WTC11 (cell line): ENCODE measurements around the gene RPL9. TPM values are rescaled to one million over a fixed set of nuclear protein-coding genes. Genes with fewer than 3 reads are reported as not detected.

ENCODE experiments used
- ATAC-seq: fragments of 200-7000 bp; cut with Tn5 transposase; 2 replicates; pipeline ENCODE4 v1.10.0; 2021; ENCODE audit warnings: mild to moderate bottlenecking, moderate library complexity
- CTCF ChIA-PET: fragments of 300-600 bp; sonication (Branson Sonifier 250); formaldehyde crosslinking; loops from one replicate; lab custom pipeline; 2021; ENCODE audit warnings: antibody characterized with exemption; lab: Charles Lee
- POLR2A ChIA-PET: fragments of 350-600 bp; sonication (Branson Sonifier 250); formaldehyde crosslinking; loops from one replicate; lab custom pipeline; 2021; ENCODE audit warnings: antibody characterized with exemption; lab: Charles Lee
- DNase-seq: peaks from one replicate; pipeline ENCODE4 v3.0.0; 2021; ENCODE audit warnings: low spot score
- H3K27ac Mint-ChIP-seq: 2 replicates; pipeline ENCODE4 v1.8.0; 2021; ENCODE audit warnings: mixed read lengths
- H3K27me3 Mint-ChIP-seq: 2 replicates; pipeline ENCODE4 v1.8.0; 2021; ENCODE audit warnings: low read depth, mild to moderate bottlenecking, moderate library complexity, mixed read lengths
- H3K36me3 Mint-ChIP-seq: 2 replicates; pipeline ENCODE4 v1.8.0; 2021; ENCODE audit warnings: mixed read lengths
- H3K4me1 Mint-ChIP-seq: 2 replicates; pipeline ENCODE4 v1.8.0; 2022; ENCODE audit warnings: mixed read lengths
- H3K4me3 Mint-ChIP-seq: 2 replicates; pipeline ENCODE4 v1.8.0; 2021; ENCODE audit warnings: mild to moderate bottlenecking, moderate library complexity, mixed read lengths
- H3K9me3 Mint-ChIP-seq: 2 replicates; pipeline ENCODE4 v1.8.0; 2021; ENCODE audit warnings: mixed read lengths
- ATF1 ChIP-seq: sonication (generic); formaldehyde crosslinking; IDR thresholded peaks from 2 replicates; pipeline ENCODE4 v1.8.1; 2023; ENCODE audit warnings: mild to moderate bottlenecking, moderate library complexity, missing genetic modification reagents
- ETV6 ChIP-seq: sonication (generic); formaldehyde crosslinking; IDR thresholded peaks from 2 replicates; pipeline ENCODE4 v1.8.1; 2022; ENCODE audit warnings: mild to moderate bottlenecking, missing genetic modification reagents
- FOXK1 ChIP-seq: sonication (generic); formaldehyde crosslinking; IDR thresholded peaks from 2 replicates; pipeline ENCODE4 v1.8.0; 2022; ENCODE audit warnings: mild to moderate bottlenecking, moderate library complexity, missing genetic modification reagents
- GTF2I ChIP-seq: fragments of 250-450 bp; sonication (Bioruptor Pico); conservative IDR thresholded peaks from 2 replicates; pipeline ENCODE4 v1.4.0; 2021; ENCODE audit warnings: mild to moderate bottlenecking
- JUN ChIP-seq: sonication (generic); formaldehyde crosslinking; IDR thresholded peaks from 2 replicates; pipeline ENCODE4 v1.8.0; 2023; ENCODE audit warnings: mild to moderate bottlenecking, missing genetic modification reagents
- MYBL2 ChIP-seq: sonication (generic); formaldehyde crosslinking; IDR thresholded peaks from 2 replicates; pipeline ENCODE4 v1.8.1; 2023; ENCODE audit warnings: mild to moderate bottlenecking, moderate library complexity, missing genetic modification reagents
- NFATC4 ChIP-seq: fragments of 250-450 bp; sonication (Bioruptor Pico); IDR thresholded peaks from 2 replicates; pipeline ENCODE4 v1.9.0; 2021; ENCODE audit warnings: mild to moderate bottlenecking
- NR1H2 ChIP-seq: sonication (generic); formaldehyde crosslinking; IDR thresholded peaks from 2 replicates; pipeline ENCODE4 v1.9.0; 2021; ENCODE audit warnings: mild to moderate bottlenecking, moderate library complexity, missing genetic modification reagents
- total RNA-seq: library from RNA; stranded (reverse); gene quantifications from 3 replicates; pipeline ENCODE4 v1.2.3, GENCODE V29; 2021
- TF ChIP-seq, protein P1 (sequence below): sonication (generic); formaldehyde crosslinking; IDR thresholded peaks from 2 replicates; pipeline ENCODE4 v1.8.1; 2023; ENCODE audit warnings: mild to moderate bottlenecking, moderate library complexity, missing genetic modification reagents
- TF ChIP-seq, protein P2 (sequence below): sonication (generic); formaldehyde crosslinking; IDR thresholded peaks from 2 replicates; pipeline ENCODE4 v1.8.0; 2022; ENCODE audit warnings: mild to moderate bottlenecking, missing genetic modification reagents
- TF ChIP-seq, protein P3 (sequence below): sonication (generic); formaldehyde crosslinking; IDR thresholded peaks from 2 replicates; pipeline ENCODE4 v1.8.1; 2022; ENCODE audit warnings: missing genetic modification reagents, borderline replicate concordance
- TF ChIP-seq, protein P4 (sequence below): sonication (generic); formaldehyde crosslinking; IDR thresholded peaks from 2 replicates; pipeline ENCODE4 v1.8.0; 2023; ENCODE audit warnings: missing genetic modification reagents
- TF ChIP-seq, protein P5 (sequence below): sonication (generic); formaldehyde crosslinking; IDR thresholded peaks from 2 replicates; pipeline ENCODE4 v1.8.1; 2023; ENCODE audit warnings: mild to moderate bottlenecking, missing genetic modification reagents
- TF ChIP-seq, protein P6 (sequence below): sonication (generic); formaldehyde crosslinking; IDR thresholded peaks from 2 replicates; pipeline ENCODE4 v1.8.0; 2022; ENCODE audit warnings: mild to moderate bottlenecking, missing genetic modification reagents
- TF ChIP-seq, protein P7 (sequence below): fragments of 250-450 bp; sonication (Bioruptor Pico); IDR thresholded peaks from 2 replicates; pipeline ENCODE4 v1.9.0; 2021; ENCODE audit warnings: mild to moderate bottlenecking, borderline replicate concordance
- TF ChIP-seq, protein P8 (sequence below): sonication (generic); formaldehyde crosslinking; IDR thresholded peaks from 2 replicates; pipeline ENCODE4 v1.8.0; 2022; ENCODE audit warnings: mild to moderate bottlenecking, missing genetic modification reagents
- TF ChIP-seq, protein P9 (sequence below): sonication (generic); formaldehyde crosslinking; IDR thresholded peaks from 2 replicates; pipeline ENCODE4 v1.8.0; 2023; ENCODE audit warnings: missing genetic modification reagents, mild to moderate bottlenecking, borderline replicate concordance

The RPL9 gene
- total RNA-seq, 1 experiment from 2014 or later: 1,191 TPM

DNA sequence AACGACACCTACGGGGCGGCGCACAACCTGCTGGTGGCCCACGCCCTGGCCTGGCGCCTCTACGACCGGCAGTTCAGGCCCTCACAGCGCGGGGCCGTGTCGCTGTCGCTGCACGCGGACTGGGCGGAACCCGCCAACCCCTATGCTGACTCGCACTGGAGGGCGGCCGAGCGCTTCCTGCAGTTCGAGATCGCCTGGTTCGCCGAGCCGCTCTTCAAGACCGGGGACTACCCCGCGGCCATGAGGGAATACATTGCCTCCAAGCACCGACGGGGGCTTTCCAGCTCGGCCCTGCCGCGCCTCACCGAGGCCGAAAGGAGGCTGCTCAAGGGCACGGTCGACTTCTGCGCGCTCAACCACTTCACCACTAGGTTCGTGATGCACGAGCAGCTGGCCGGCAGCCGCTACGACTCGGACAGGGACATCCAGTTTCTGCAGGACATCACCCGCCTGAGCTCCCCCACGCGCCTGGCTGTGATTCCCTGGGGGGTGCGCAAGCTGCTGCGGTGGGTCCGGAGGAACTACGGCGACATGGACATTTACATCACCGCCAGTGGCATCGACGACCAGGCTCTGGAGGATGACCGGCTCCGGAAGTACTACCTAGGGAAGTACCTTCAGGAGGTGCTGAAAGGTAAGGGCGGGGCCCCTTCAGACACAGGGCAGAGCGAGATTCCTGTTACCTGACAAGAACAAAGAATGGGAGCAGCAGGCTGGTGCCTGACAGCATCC is 11.7 kb downstream of the RPL9 start:
- Mint-ChIP-seq H3K27ac (peak overlapping the region; percentile 53), H3K9me3 (no peaks in the 10 kb centered on the region), H3K4me1 (peaks cover 27% of the 10 kb centered on the region), H3K27me3 (0 out of 2 replicates have a peak, but pooled peaks cover 2% of the 10 kb centered on the region), H3K36me3 (peaks cover 16% of the 10 kb centered on the region), H3K4me3 (peak overlapping the region; percentile 75)
- DNase-seq: peak; percentile 80
- ChIA-PET POLR2A (interaction anchor here (2.0 kb wide), 1 partner anchor 11 kb away, joined by 10 read pairs; the partner anchor contains the start of genes LIAS and RPL9), CTCF (interaction anchor here (0.5 to 1.9 kb wide), 5 partner anchors 11 to 289 kb away, joined by 3 to 11 read pairs (median 5); partner anchors contain the start of gene RFC1)
- peak; percentile 77 for ATAC-seq
- TF ChIP-seq, protein P1, sequence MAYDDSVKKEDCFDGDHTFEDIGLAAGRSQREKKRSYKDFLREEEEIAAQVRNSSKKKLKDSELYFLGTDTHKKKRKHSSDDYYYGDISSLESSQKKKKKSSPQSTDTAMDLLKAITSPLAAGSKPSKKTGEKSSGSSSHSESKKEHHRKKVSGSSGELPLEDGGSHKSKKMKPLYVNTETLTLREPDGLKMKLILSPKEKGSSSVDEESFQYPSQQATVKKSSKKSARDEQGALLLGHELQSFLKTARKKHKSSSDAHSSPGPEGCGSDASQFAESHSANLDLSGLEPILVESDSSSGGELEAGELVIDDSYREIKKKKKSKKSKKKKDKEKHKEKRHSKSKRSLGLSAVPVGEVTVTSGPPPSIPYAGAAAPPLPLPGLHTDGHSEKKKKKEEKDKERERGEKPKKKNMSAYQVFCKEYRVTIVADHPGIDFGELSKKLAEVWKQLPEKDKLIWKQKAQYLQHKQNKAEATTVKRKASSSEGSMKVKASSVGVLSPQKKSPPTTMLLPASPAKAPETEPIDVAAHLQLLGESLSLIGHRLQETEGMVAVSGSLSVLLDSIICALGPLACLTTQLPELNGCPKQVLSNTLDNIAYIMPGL (CRISPR knock-in tag): peak; percentile 62; the same call in 1 of the 2 replicates
- TF ChIP-seq MYBL2: no peak
- TF ChIP-seq NR1H2 (CRISPR knock-in tag): no peak
- TF ChIP-seq ETV6 (CRISPR knock-in tag): no peak
- TF ChIP-seq, protein P2, sequence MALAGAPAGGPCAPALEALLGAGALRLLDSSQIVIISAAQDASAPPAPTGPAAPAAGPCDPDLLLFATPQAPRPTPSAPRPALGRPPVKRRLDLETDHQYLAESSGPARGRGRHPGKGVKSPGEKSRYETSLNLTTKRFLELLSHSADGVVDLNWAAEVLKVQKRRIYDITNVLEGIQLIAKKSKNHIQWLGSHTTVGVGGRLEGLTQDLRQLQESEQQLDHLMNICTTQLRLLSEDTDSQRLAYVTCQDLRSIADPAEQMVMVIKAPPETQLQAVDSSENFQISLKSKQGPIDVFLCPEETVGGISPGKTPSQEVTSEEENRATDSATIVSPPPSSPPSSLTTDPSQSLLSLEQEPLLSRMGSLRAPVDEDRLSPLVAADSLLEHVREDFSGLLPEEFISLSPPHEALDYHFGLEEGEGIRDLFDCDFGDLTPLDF: peak; percentile 73
- TF ChIP-seq GTF2I: no peak
- TF ChIP-seq, protein P3, sequence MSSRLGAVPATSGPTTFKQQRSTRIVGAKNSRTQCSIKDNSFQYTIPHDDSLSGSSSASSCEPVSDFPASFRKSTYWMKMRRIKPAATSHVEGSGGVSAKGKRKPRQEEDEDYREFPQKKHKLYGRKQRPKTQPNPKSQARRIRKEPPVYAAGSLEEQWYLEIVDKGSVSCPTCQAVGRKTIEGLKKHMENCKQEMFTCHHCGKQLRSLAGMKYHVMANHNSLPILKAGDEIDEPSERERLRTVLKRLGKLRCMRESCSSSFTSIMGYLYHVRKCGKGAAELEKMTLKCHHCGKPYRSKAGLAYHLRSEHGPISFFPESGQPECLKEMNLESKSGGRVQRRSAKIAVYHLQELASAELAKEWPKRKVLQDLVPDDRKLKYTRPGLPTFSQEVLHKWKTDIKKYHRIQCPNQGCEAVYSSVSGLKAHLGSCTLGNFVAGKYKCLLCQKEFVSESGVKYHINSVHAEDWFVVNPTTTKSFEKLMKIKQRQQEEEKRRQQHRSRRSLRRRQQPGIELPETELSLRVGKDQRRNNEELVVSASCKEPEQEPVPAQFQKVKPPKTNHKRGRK: no peak
- TF ChIP-seq, protein P4, sequence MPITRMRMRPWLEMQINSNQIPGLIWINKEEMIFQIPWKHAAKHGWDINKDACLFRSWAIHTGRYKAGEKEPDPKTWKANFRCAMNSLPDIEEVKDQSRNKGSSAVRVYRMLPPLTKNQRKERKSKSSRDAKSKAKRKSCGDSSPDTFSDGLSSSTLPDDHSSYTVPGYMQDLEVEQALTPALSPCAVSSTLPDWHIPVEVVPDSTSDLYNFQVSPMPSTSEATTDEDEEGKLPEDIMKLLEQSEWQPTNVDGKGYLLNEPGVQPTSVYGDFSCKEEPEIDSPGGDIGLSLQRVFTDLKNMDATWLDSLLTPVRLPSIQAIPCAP (CRISPR knock-in tag): no peak
- no peak for TF ChIP-seq NFATC4 (CRISPR knock-in tag)
- TF ChIP-seq, protein P5, sequence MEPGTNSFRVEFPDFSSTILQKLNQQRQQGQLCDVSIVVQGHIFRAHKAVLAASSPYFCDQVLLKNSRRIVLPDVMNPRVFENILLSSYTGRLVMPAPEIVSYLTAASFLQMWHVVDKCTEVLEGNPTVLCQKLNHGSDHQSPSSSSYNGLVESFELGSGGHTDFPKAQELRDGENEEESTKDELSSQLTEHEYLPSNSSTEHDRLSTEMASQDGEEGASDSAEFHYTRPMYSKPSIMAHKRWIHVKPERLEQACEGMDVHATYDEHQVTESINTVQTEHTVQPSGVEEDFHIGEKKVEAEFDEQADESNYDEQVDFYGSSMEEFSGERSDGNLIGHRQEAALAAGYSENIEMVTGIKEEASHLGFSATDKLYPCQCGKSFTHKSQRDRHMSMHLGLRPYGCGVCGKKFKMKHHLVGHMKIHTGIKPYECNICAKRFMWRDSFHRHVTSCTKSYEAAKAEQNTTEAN: peak; percentile 67; the same call in 1 of the 2 replicates
- TF ChIP-seq, protein P6, sequence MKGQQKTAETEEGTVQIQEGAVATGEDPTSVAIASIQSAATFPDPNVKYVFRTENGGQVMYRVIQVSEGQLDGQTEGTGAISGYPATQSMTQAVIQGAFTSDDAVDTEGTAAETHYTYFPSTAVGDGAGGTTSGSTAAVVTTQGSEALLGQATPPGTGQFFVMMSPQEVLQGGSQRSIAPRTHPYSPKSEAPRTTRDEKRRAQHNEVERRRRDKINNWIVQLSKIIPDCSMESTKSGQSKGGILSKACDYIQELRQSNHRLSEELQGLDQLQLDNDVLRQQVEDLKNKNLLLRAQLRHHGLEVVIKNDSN: peak; percentile 34; the same call in 1 of the 2 replicates
- no peak; the same call in 1 of the 2 replicates for TF ChIP-seq JUN (CRISPR knock-in tag)
- TF ChIP-seq, protein P7, sequence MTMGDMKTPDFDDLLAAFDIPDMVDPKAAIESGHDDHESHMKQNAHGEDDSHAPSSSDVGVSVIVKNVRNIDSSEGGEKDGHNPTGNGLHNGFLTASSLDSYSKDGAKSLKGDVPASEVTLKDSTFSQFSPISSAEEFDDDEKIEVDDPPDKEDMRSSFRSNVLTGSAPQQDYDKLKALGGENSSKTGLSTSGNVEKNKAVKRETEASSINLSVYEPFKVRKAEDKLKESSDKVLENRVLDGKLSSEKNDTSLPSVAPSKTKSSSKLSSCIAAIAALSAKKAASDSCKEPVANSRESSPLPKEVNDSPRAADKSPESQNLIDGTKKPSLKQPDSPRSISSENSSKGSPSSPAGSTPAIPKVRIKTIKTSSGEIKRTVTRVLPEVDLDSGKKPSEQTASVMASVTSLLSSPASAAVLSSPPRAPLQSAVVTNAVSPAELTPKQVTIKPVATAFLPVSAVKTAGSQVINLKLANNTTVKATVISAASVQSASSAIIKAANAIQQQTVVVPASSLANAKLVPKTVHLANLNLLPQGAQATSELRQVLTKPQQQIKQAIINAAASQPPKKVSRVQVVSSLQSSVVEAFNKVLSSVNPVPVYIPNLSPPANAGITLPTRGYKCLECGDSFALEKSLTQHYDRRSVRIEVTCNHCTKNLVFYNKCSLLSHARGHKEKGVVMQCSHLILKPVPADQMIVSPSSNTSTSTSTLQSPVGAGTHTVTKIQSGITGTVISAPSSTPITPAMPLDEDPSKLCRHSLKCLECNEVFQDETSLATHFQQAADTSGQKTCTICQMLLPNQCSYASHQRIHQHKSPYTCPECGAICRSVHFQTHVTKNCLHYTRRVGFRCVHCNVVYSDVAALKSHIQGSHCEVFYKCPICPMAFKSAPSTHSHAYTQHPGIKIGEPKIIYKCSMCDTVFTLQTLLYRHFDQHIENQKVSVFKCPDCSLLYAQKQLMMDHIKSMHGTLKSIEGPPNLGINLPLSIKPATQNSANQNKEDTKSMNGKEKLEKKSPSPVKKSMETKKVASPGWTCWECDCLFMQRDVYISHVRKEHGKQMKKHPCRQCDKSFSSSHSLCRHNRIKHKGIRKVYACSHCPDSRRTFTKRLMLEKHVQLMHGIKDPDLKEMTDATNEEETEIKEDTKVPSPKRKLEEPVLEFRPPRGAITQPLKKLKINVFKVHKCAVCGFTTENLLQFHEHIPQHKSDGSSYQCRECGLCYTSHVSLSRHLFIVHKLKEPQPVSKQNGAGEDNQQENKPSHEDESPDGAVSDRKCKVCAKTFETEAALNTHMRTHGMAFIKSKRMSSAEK (CRISPR knock-in tag): no peak; the same call in 1 of the 2 replicates
- TF ChIP-seq, protein P8, sequence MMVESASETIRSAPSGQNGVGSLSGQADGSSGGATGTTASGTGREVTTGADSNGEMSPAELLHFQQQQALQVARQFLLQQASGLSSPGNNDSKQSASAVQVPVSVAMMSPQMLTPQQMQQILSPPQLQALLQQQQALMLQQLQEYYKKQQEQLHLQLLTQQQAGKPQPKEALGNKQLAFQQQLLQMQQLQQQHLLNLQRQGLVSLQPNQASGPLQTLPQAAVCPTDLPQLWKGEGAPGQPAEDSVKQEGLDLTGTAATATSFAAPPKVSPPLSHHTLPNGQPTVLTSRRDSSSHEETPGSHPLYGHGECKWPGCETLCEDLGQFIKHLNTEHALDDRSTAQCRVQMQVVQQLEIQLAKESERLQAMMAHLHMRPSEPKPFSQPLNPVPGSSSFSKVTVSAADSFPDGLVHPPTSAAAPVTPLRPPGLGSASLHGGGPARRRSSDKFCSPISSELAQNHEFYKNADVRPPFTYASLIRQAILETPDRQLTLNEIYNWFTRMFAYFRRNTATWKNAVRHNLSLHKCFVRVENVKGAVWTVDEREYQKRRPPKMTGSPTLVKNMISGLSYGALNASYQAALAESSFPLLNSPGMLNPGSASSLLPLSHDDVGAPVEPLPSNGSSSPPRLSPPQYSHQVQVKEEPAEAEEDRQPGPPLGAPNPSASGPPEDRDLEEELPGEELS: no peak; the same call in 1 of the 2 replicates
- TF ChIP-seq FOXK1 (CRISPR knock-in tag): peak; percentile 9; the same call in 1 of the 2 replicates
- TF ChIP-seq ATF1 (CRISPR knock-in tag): no peak
- TF ChIP-seq, protein P9, sequence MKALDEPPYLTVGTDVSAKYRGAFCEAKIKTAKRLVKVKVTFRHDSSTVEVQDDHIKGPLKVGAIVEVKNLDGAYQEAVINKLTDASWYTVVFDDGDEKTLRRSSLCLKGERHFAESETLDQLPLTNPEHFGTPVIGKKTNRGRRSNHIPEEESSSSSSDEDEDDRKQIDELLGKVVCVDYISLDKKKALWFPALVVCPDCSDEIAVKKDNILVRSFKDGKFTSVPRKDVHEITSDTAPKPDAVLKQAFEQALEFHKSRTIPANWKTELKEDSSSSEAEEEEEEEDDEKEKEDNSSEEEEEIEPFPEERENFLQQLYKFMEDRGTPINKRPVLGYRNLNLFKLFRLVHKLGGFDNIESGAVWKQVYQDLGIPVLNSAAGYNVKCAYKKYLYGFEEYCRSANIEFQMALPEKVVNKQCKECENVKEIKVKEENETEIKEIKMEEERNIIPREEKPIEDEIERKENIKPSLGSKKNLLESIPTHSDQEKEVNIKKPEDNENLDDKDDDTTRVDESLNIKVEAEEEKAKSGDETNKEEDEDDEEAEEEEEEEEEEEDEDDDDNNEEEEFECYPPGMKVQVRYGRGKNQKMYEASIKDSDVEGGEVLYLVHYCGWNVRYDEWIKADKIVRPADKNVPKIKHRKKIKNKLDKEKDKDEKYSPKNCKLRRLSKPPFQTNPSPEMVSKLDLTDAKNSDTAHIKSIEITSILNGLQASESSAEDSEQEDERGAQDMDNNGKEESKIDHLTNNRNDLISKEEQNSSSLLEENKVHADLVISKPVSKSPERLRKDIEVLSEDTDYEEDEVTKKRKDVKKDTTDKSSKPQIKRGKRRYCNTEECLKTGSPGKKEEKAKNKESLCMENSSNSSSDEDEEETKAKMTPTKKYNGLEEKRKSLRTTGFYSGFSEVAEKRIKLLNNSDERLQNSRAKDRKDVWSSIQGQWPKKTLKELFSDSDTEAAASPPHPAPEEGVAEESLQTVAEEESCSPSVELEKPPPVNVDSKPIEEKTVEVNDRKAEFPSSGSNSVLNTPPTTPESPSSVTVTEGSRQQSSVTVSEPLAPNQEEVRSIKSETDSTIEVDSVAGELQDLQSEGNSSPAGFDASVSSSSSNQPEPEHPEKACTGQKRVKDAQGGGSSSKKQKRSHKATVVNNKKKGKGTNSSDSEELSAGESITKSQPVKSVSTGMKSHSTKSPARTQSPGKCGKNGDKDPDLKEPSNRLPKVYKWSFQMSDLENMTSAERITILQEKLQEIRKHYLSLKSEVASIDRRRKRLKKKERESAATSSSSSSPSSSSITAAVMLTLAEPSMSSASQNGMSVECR: peak; percentile 89
